PFSK-1 (cell line): Measurements from ENCODE around the gene U2AF1L4.

Experiments
- POLR2AphosphoS5 ChIP-seq: IDR thresholded peaks from 2 replicates; pipeline ENCODE4 v1.6.1; 2012; ENCODE audit warnings: low read depth, mild to moderate bottlenecking, control low read depth, low read length, moderate library complexity
- SIN3A ChIP-seq: IDR thresholded peaks from 2 replicates; pipeline ENCODE4 v1.6.1; 2012; ENCODE audit warnings: mild to moderate bottlenecking, low read length, moderate library complexity, borderline replicate concordance; ENCODE audit not compliant: insufficient read depth
- TAF1 ChIP-seq: IDR thresholded peaks from 2 replicates; pipeline ENCODE4 v1.6.1; 2012; ENCODE audit warnings: low read length, control low read depth, borderline replicate concordance; ENCODE audit not compliant: insufficient read depth

DNA sequence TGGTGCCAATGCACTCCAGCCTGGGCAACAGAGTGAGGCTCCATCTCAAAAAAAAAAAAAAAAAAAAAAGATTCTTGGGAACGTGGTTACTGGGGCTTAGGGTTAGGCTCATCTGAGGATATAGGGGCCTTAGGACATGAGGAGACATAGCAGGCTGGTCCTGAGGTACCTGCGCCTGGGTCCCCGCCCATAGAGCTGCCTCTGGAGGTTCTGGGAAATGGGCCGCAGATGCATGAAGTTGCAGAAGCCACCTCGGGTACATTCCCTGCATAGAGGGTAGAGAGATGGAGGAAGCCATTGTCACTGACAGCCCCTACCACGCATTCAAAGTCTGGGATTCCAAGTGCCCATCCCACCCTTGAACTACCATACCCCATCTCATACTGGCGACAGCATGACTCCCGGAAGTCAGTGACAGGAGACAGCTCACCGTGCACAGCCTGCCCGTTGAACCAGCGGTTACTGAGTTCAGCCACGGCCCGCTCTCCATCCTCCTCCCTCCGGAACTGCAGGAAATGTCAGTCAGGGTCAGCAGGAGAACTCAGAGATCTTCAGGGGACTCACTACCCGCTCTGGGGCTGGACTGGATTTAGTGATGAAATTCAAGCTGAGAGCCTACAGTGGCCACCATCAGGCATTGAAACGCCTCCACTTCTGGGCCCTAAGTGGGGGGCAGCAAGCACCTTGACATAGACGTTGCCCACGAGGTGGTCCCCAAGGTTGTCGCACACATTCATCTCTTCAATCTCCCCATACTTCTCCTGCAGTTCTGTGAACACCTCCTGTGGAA, 1.4 kb downstream of the U2AF1L4 start:
- no peak for TF ChIP-seq POLR2AphosphoS5
- TF ChIP-seq SIN3A: no peak
- no peak for TF ChIP-seq TAF1
